Heart right ventricle (tissue), 16 donors: Measurements from ENCODE around the gene CPA2. TPM values are rescaled to one million over a fixed set of nuclear protein-coding genes. Genes with fewer than 3 reads are reported as not detected.

ENCODE experiments used
- ATAC-seq, 8 donors: fragments of 200-7000 bp; cut with Tn5 transposase; one replicate each; pipeline ENCODE4 v1.9.1; 2020; ENCODE audit warnings: mild to moderate bottlenecking in 8 of 8, moderate library complexity in 8 of 8, moderate number of reproducible peaks in 1 of 8
- DNase-seq, 2 donors: peaks; one replicate each; pipeline ENCODE4 v3.0.0-alpha.2; 2020
- H3K27ac ChIP-seq, 10 donors: fragments of 200-600 bp; sonication (generic) in 2 of 10; one replicate each; pipeline versions ENCODE4 v1.5.0 to v1.8.0; 2020 to 2022; ENCODE audit warnings: mild to moderate bottlenecking in 3 of 10
- H3K27me3 ChIP-seq, 7 donors: fragments of 200-600 bp; one replicate each; pipeline ENCODE4 v1.8.0; 2021 to 2022; ENCODE audit warnings: mild to moderate bottlenecking in 2 of 7
- H3K36me3 ChIP-seq, 9 donors: fragments of 200-600 bp; sonication (generic) in 1 of 9; one replicate each; pipeline versions ENCODE4 v1.5.0 to v1.8.0; 2020 to 2022; ENCODE audit warnings: mild to moderate bottlenecking in 2 of 9
- H3K4me1 ChIP-seq, 9 donors: fragments of 200-600 bp; sonication (generic) in 1 of 9; one replicate each; pipeline versions ENCODE4 v1.5.0 to v1.8.0; 2020 to 2022; ENCODE audit warnings: mild to moderate bottlenecking in 4 of 9
- H3K4me3 ChIP-seq, 10 donors: fragments of 200-600 bp; sonication (generic) in 2 of 10; one replicate each; pipeline versions ENCODE4 v1.5.0 to v1.8.0; 2020 to 2022; ENCODE audit warnings: mild to moderate bottlenecking in 7 of 10, moderate library complexity in 2 of 10
- H3K9me3 ChIP-seq, 11 donors: fragments of 200-600 bp in 10 of 11; sonication (generic) in 2 of 11; one replicate each; pipeline versions ENCODE4 v1.5.0 to v1.8.0; 2013 to 2022; ENCODE audit warnings: mild to moderate bottlenecking in 2 of 11, control low read depth in 1 of 11, moderate library complexity in 1 of 11
- CTCF ChIP-seq, 9 donors: fragments of 200-600 bp; sonication (generic) in 2 of 9; IDR thresholded peaks; one replicate each; pipeline versions ENCODE4 v1.5.0 to v1.8.0; 2021 to 2022; ENCODE audit warnings: antibody characterized with exemption in 9 of 9, mild to moderate bottlenecking in 5 of 9, moderate library complexity in 1 of 9
- WGBS, 2 donors: extraction: QIAGEN DNeasy Blood & Tissue Kit; methylation state at CpG; one replicate each; pipeline ENCODE4 v1.1.7; 2013; ENCODE audit warnings: inconsistent platforms in 1 of 2; 5-methylcytosine and 5-hydroxymethylcytosine counted together
- intact Hi-C, 10 donors: fragments of 100-400 bp; cut with DNase I; formaldehyde crosslinking; loops; one replicate each; pipeline versions ENCODE4 v1.11.1 to v1.14.2; 2022
- polyA plus RNA-seq, 2 donors: library from polyadenylated mRNA; stranded (reverse); fragments of 200-250 nt; gene quantifications; one replicate each; pipeline ENCODE4 v1.2.3, GENCODE V29; 2013
- total RNA-seq, 10 donors: library from RNA; stranded (reverse); fragmentation: NEBNext Ultra II Directional in 3 of 10; extraction: Animal tissue kit (Norgen Biotek cat#: 25700) in 3 of 10; gene quantifications; one replicate each; pipeline versions ENCODE4 v1.2.1 to v1.2.4, GENCODE V29; 2021 to 2023
- donor health status: Arrhythmogenic right ventricular cardiomyopathy.
- donor health status: ischemic (EF 13 %, LVEDD 7.1; RV severe dilation, severe dysfunction).
- donor health status: healthy with polysubstance abuse.
- donor health status: DM: no; HTN: yes; CAD: no.
- donor health status: DM: no; HTN: no; CAD: no.
- donor health status: ischemic (EF 25% LVEDD 6.9; RV normal size, moderate dysfunction).
- donor health status: ischemic (EF 25% LVEDD 5.7; RV mildly dilated, moderate dysfunction).
- donor health status: healthy.
- donor health status: DM: yes; HTN: yes; CAD: no.
- donor health status: Ischemic cardiomyopathy.
- donor health status: ischemic (EF 35%, LVEDD 5.7; RV mildly dilated, moderate dysfunction).
- donor health status: nonischemic (EF 11% LVEDD 7.7; RV severe dilation, severe dysfunction).
- donor health status: DM: yes; HTN: yes; CAD: no.
- donor health status: PGD.
- donor health status: ischemic (EF 29% LVEDD 5.4; RV normal size, mild dysfunction).
- donor health status: nonischemic (EF 23%, LVEDD 6.1; RV moderate dilation, normal function).

CPA2 gene
- total and polyA plus RNA-seq, 12 donors, result 0.23 to 1.1 (median 0.89) TPM; not detected in 4

DNA sequence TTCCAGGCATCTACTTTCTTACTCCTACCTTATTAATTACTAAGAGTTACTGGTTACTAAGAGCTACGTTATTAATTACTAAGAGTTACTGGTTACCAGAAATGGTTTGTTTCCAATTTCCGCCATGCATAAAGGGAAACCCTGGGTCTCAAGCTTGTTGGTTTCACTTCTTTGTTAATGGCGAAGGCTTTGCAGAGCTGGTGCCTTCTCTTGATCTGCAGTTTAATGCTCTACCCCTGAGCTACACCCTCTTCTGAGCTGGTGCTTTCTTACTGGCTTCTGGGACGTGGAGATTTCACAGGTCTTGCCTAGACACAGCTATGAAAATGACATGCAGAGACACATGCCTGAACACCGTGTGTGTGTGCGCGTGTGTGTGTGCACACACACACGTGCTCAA is 26.9 kb downstream of the CPA2 start:
- TF ChIP-seq CTCF (IDR thresholded peaks at IDR 0.05), result no peak
- ATAC-seq, result no peak
- 88 to 91% methylated on average over 8 of the region's 8 CpGs for WGBS, 2 donors

GRCh38 chr7:130294314-130294713 is 27.7 kb downstream of the CPA2 start:
- H3K9me3 ChIP-seq, result no peaks in the 10 kb centered on the region
- no peak for TF ChIP-seq CTCF (IDR thresholded peaks at IDR 0.05)
- WGBS, 2 donors, result 88 to 89% methylated on average over 5 of the region's 5 CpGs
- DNase-seq (no peak), ATAC-seq (no peak)
- H3K36me3 ChIP-seq, result no peaks in the 10 kb centered on the region
- intact Hi-C loops, result loop anchor here in 1 of 10 donors (5.0 kb wide), 1 partner anchor 198 kb away; the partner anchor contains the start of gene MEST
- peaks cover 0 to 13% (median 0%) of the 10 kb centered on the region in 9 donors for H3K4me1 ChIP-seq
- no peaks in the 10 kb centered on the region for H3K27me3 ChIP-seq
- H3K27ac ChIP-seq, result no peak overlapping the region
- H3K4me3 ChIP-seq, result no peak overlapping the region

More for the DNA sequence above, 26.9 kb downstream of the CPA2 start:
- Histone ChIP-seq H3K4me1 (peaks cover 0 to 13% (median 0%) of the 10 kb centered on the region in 9 donors), H3K9me3 (no peaks in the 10 kb centered on the region), H3K36me3 (no peaks in the 10 kb centered on the region), H3K27me3 (no peaks in the 10 kb centered on the region), H3K4me3 (no peak overlapping the region), H3K27ac (no peak overlapping the region)
- intact Hi-C loops, result loop anchor here in 1 of 10 donors (5.0 kb wide), 1 partner anchor 199 kb away; the partner anchor contains the start of gene MEST
- DNase-seq, result no peak

DNA sequence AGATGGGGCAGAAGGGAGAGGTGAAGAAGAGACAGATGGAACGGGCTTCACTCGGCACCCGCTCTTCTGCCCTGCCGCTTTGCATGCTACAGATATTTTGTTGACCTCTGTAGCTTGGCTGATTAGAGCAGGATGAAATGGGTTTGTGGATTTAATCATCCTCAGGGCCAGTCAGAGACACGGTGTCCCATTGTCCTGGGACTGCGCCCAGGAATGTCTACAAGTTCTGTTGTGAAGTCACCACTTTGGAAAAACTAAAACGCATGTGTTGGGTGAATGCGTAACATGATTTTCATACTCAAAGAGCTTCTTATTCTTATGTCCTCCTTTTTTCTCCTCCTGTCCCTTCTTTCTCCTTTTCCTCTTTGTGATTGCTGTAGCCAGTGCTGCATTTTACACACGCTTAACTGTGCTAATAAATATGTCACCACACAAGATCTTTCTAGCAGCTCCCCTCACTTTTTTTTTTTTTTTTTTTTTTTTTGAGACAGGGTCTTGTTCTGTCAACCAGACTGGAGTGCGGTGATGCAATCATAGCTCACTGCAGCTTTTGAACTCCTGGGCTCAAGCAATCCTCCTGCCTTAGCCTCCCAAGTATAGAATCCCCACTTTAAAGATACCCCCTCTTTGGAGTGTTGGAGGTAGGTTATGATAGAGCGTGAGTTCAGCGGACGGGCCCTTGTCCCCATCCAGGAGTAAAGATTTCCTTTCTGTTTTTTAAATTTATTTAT is 29.7 kb downstream of the CPA2 start:
- ATAC-seq, result no peak
- DNase-seq, result no peak
- intact Hi-C loops, result no loop called here
- Histone ChIP-seq H3K4me1 (peaks cover 0 to 13% (median 0%) of the 10 kb centered on the region in 9 donors), H3K27me3 (no peaks in the 10 kb centered on the region), H3K27ac (no peak overlapping the region), H3K9me3 (no peaks in the 10 kb centered on the region), H3K4me3 (no peak overlapping the region), H3K36me3 (no peaks in the 10 kb centered on the region)
- TF ChIP-seq CTCF (IDR thresholded peaks at IDR 0.05), result no peak
- 91% methylated on average over 13 of the region's 13 CpGs for WGBS, 2 donors

DNA sequence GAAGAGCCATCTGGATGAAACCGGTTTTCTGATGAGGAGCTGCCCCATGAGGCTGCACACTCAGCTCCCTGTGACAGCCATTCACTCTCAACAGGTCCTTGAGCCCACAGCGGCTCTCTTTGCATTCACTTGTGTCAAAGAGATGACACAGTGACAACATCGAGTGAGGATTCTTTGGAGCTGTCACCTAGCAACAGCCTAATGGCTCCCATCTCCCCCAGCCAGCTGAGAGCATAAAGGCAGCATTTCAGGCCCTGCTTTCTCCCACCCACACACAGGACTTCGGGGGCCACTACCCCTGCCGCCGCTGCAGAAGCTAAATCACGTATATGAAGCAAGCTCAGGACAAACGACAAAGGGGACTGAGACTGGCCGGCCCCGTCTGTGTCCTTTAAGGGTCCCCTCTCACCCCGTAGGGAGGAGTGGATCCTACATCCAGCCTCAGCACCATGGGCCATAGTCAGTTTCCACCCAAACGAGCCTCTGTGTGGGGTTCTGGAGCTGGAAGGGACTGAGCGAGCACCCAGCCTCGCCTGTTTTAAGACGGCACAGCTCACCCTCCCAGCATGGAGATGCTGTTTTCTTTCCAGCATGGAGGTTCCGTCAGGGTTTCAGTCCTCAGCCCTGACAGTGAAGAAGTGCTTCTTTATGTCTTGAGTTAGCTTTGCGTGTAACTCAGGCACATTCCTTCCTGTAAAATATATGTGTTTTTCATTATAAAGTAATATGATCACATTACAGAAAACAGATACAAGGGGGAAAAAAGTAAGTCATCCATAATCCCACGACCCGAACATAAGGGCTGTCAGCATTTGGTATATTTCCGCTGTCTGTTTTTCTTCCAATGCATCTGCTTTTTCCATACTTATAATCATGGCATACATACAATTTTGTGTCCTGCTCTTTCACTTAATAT is 31.2 kb downstream of the CPA2 start:
- Histone ChIP-seq H3K36me3 (no peaks in the 10 kb centered on the region), H3K27me3 (no peaks in the 10 kb centered on the region), H3K27ac (no peak overlapping the region), H3K4me1 (peaks cover 0 to 9% (median 0%) of the 10 kb centered on the region in 9 donors), H3K4me3 (no peak overlapping the region), H3K9me3 (no peaks in the 10 kb centered on the region)
- ATAC-seq, result no peak
- TF ChIP-seq CTCF (IDR thresholded peaks at IDR 0.05), result no peak
- WGBS, 2 donors, result 84 to 87% methylated on average over 20 of the region's 20 CpGs
- intact Hi-C loops, result no loop called here
- DNase-seq, result no peak
